HG02884 (cell line): ENCODE data around the gene THEMIS2.
"Not testable (repeated sequence)": the region's sequence is repeated elsewhere in the genome, so short reads cannot be mapped to it uniquely, and the experiment has no call there.

Source experiments
- ATAC-seq: cut with Tn5 transposase; IDR thresholded peaks from one replicate; pipeline ENCODE4 v1.9.1; 2021; ENCODE audit warnings: mild to moderate bottlenecking, moderate library complexity; ENCODE audit not compliant: unreplicated experiment

Gene THEMIS2

DNA sequence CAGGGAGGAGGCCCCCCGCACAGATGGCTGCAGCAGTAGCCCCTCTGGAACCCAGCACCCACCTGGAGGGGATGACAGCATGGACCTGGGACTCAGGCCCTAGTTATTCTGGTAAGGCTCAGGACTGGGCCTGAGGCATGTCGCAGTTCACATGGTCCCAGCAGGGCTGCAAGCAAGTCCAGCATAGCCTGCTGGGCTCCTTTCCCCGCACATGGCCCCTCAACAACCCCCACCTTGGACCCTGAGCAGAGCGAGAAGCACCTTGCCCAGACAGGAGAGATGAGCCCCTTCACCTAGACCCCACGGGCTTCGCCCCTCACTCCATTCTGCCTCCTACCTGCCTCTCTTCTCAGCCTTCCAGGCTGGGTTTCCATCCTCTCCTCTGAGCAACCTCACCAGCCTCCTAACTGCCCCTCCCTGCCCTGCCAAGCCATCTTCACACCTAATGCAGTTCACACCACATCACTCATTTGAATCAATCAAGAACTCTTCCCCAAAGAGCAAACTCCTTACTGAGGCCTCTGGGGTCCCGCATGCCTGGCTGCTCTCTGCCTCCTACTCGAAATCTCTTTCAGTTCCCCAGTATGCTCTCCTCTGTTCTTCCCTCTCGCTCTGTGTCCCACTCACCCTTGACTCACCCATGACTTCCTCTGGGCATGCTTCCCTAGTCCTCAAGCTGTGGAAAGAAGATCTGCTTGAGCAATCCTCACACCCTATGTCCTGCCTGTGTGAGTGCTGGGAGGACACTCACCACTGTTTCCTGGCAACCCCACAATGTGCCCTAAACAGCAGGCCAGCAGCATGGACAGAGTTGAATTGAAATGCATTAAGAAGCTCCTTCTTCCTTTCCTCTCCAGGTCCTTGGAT, 9.4 kb upstream of the THEMIS2 start:
- ATAC-seq = no peak

DNA sequence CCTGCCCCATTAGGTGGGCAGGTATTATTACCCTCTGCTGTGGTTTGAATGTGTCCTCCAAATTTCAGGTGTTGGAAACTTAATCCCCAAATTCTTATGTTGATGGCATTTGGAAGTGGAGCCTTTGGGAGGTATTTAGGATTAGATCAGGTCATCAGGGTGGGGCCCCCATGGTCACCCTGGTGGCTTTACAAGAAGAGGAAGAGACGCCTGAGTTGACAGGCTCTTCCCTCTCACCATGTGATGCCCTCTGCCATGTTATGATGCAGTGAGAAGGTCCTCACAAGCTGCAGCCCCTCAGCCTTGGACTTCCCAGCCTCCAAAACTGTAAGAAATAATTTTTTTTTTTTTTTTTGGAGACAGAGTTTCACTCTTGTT, 8.8 kb upstream of the THEMIS2 start:
- no peak for ATAC-seq

DNA sequence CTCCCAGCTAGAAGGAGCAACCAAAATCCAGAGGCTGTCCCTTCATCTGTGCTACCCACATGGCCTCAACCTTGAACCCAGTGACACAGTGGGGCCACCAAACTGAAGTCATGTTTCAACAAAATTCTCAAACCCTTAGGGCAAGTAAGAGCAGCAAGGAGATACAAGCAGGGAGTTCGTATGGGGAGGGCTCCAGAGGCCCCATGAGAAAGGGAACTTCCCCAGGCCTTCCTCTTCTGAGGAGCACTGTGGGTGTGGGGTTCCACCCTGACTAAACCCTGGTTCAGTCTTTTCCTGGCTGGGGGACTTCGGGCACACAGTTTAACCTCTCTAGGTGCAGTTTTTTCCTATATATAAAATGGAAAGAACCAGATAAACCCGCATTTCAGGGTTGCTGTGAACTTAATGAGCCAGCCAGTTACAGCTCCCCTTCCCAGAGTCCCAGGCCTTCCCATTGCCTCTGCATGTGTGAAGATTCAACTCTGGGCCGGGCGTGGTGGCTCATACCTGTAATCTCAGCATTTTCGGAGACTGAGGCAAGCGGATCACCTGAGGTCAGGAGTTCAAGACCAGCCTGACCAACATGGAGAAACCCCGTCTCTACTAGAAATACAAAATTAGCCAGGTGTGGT, 8.0 kb upstream of the THEMIS2 start:
- ATAC-seq = no peak

DNA sequence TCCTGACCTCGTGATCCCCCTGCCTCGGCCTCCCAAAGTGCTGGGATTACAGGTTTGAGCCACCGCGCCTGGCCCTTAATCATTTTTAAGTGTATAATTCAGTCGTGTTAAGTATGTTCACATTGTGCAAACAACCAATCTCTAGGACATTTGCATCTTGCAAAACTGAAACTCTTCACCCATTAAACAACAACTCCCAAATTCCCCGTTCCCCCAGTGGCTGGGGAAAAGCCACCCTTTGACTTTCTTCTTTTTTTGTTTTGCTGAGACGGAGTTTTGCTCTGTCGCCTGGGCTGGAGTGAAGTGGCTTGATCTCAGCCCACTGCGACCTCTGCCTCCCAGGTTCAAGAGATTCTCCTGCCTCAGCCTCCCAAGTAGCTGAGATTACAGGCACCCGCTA, 6.5 kb upstream of the THEMIS2 start:
- no peak for ATAC-seq

DNA sequence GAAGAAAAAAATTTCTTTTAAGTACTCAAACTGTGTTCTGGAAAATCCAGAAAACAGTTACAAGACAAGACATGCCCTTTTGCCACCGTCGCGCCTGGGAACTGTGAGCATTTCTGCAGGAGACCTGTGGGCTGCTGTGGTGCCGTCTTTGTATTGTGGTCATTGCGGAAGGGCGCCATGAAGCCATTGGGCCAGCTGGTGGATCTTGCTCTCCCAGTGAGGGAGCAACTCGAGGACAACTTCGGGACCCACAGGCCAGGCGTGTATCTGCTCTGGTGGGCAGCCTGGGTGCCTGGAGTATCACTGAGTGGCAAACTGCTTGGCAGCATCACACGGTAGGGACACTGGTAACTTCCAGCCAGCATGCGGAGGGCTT, 3.8 kb upstream of the THEMIS2 start:
- no peak for ATAC-seq

DNA sequence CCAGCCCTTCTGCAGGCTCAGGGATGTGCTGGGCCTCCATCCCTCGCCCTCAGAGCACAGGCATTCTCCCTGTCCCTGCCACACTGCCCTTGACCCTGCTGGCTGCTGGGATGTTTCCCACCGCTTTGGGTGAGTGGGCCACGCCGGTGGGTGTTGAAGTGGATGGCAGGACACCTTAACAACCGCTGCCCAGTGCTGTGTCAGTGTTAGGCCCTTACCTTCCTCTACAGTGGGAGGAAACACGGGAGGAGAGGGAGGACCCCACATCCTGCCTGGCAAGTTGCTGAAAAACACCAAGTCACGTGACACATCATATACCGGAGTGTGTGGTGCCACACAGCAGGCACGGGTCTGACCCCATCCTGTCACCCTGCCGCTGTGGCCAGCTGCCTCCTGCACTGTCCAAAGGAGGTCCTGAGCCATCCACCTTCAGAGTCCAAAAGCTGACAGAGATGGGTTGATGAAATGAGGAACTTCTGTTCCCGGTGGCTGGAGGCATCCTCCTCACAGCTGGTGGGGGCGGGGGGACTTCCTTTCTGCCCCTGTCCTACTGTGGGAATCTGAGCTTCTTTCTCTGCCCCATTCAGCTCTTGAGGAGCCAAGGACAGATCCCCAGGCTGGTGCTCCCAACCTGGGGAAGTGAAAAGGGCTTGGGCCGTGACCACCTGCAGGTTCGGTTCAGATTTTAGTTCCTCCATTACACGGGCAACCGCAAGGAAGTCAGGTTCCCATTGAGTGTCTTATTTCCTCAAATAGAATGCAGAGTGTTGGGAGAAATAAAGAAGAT, 3.2 kb upstream of the THEMIS2 start:
- ATAC-seq = no peak

DNA sequence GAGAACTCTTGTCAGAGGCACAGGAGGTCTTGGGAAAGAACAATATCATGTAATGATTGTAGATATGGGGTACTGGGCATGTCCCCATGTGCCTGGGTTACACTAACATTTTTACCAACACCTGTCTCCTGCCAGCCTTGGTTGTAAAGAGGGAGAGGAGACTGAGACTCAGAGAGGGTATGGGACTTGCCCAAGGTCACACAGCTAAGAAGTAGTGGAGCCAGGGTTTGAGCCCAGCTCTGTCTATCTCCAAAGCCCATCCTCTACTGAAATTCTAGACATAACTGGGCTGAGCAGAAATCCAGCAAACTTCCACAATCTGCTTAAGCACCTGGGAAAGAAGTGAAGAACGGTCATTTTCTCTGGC, 2.6 kb upstream of the THEMIS2 start:
- no peak for ATAC-seq

DNA sequence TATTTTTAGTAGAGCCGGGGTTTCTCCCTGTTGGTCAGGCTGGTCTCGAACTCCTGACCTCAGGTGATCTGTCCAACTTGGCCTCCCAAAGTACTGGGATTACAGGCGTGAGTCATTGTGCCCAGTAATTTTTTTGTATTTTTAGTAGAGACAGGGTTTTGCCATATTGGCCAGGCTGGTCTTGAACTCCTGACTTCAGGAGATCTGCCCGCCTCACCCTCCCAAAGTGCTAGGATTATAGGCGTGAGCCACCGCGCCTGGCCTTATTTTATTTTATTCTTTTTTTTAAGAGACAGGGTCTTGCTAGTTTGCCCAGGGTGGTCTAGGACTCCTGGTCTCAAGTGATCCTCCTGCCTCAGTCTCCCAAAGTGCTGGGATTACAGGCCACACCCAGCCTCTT, 1.3 kb upstream of the THEMIS2 start:
- not testable (repeated sequence) for ATAC-seq

DNA sequence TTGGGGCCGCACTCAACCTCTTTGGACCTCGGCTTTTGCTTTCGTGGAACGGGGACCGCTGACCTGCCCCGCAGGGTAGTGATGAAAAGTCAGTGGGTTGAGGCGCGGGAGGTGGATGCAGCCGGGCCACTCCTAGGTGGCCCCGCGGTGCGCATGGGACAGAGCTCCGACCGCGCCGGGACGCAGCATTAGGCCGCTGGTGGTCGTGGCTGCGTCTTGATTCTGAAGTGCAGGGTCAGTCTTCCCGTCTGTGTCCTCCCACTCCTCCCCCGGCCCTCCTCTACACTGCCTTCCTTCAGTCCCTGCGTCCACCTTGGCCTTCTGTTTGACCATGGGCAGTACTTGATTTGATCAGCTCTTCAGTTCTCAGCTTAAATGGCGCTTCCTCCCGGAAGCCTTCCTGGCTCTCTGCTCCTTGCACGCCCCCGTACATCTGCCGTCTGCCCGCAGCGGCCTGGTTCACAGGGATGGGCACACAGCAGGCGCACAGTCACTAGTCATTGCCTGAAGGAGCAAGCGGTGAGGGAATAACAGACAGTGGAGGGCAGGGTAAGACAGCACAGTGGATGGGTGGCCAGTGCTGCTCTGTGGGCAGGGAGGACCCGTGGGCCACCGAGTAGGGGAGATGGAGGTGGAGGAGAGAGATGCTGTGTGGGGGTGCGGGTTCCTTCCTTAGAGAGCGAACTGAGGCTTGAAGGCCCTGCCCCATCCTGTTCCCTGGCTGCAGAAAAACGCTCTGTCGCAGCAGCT, 633 bp downstream of the THEMIS2 start:
- no peak for ATAC-seq

DNA sequence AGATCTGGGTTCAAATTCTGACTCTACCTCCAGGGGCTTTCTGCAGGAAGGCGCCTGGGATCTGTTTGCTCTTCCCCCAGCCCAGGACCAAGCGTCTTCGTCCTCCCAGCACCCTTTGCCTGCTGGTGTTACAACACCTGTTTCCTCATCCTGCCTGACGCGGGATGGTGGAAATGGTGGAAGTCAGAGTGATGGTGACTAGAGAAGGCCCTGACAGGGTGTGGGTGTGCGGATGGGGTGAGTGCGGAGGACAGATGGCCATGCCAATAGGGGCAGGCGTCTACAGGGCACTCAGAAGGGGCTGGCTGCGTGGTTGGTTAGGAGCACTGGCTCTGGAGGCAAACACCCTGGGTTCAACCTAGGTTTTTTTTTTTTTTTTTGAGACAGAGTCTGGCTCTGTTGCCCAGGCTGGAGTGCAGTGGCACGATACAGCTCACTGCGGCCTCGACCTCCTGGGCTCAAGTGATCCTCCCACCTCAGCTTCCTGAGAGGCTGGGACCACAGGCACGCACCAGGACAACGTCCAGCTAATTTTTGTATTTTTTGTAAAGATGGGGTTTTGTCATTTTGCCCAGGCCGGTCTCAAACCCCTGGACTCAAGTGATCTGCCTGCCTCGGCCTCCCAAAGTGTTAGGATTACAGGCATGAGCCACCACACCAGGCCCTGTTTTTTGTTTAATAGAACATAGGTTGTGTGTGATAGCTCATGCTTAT, 1.5 kb downstream of the THEMIS2 start:
- no peak for ATAC-seq

DNA sequence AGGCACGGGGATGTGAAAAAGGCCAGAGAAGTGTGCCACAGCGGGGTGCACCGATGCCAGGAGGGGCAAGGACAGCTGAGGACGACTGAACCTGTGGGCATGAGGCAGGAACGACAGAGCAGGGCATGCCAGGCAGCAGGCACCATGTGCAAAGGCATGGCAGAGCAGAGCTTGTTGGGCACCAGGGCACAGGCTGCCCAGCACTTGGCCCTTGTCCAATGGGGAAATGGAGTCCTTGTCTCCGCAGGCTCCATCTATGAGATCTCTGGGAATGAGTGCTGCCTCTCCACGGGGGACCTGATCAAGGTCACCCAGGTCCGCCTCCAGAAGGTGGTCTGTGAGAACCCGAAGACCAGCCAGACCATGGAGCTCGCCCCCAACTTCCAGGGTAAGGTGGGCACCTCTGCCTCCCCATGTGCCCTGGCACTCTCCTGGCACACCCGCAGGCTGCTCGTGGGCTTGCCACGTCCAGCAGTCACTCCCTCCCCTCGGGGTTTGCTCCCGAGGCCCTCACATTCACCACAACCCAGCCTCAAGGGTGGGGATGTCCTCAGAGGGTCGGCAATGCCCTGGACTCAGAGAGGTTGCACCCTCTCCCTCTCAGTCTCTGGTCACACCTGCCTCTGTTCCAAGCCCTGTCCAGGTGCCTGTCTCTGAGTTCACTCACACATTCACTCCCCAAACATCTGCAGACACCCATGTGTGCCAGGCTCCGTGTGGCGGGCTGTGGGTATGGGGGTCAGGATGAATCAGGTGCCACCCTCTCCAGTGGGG, 4.2 kb downstream of the THEMIS2 start:
- ATAC-seq = no peak

DNA sequence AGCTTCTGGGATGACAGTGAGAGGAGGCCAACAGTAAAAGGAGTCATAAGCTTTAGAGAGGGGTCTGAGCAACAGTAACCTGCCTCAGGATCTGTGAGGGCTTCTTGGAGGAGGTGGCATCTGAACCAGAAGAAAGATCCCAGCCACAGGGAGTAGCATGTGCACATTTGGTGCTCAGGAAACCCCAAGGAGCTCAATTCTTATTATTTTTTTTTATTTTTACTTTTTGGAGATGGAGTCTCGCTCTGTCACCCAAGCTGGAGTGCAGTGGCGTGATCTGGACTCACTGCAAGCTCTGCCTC, 4.7 kb downstream of the THEMIS2 start:
- no peak for ATAC-seq

DNA sequence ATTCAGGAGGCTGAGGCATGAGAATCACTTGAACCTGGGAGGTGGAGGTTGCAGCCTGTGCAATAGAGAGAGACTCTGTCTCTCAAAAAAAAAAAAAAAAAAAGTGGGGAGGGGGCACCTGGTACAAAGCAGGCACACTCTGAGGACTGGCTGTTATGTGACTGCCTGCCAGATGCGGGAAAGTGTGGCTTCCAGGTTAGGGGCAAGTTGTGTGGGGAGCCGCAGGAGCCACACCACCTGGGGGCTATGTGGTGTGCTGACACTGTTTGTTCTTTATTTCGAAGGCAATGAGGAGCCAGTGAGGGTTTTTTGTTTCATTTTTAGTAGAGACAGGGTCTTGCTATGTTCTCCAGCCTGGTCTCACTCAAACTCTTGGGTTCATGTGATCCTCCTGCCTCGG, 5.7 kb downstream of the THEMIS2 start:
- no peak for ATAC-seq

DNA sequence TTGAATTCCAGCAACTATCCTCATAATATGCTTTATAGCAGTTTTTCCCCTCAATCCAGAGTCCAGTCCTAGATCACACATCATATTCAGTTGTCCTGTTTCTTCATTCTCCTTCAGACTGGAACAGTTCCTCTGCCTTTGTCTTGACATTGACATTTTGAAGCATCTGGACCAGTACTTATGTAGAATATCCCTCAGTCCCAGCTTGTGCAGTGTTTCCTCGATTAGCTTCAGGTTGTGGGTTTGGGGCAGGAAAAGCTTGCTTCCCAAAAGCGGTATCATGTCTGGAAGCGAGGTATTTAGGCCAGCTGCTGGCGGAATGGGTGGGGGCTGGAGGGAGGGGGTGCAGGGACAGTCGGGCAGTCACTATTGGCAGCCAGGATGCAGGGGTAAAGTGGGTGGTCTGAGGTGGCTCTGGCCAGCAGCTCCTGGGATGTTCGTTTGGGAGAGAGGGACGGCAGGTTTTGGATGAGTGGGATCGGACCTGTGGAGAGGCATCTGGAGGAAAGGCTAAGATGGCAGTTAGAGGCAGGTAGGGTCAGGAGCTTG, 6.5 kb downstream of the THEMIS2 start:
- ATAC-seq = no peak

DNA sequence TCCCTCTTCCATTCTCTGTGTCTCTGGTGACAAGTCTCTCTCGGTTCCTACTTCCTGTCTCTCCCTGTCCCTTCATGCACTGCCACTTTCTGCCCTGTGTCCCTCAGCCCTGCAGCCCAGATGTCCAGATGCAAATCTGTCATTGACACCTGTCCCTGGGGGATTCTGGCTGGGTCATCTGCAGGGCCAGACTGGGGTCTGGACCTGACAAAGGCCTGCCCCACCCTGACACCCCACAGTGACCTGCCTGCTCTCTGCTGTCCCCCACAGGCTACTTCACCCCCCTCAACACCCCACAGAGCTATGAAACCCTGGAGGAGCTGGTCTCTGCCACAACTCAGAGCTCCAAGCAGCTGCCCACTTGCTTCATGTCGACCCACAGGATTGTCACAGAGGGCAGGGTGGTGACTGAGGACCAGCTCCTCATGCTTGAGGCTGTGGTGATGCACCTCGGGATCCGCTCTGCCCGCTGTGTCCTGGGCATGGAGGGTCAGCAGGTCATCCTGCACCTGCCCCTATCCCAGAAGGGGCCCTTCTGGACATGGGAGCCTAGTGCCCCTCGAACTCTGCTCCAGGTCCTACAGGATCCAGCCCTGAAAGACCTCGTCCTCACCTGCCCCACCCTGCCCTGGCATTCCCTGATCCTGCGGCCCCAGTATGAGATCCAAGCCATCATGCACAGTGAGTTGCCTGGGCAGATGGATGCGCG, 7.2 kb downstream of the THEMIS2 start:
- ATAC-seq = no peak

DNA sequence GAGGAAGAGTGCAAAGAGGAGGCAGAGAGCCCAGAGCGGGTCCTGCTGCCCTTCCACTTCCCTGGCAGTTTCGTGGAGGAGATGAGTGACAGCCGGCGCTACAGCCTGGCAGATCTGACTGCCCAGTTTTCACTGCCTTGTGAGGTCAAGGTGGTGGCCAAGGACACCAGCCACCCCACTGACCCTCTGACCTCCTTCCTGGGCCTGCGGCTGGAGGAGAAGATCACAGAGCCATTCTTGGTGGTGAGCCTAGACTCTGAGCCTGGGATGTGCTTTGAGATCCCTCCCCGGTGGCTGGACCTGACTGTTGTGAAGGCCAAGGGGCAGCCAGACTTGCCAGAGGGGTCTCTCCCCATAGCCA, 10.2 kb downstream of the THEMIS2 start:
- ATAC-seq = no peak

DNA sequence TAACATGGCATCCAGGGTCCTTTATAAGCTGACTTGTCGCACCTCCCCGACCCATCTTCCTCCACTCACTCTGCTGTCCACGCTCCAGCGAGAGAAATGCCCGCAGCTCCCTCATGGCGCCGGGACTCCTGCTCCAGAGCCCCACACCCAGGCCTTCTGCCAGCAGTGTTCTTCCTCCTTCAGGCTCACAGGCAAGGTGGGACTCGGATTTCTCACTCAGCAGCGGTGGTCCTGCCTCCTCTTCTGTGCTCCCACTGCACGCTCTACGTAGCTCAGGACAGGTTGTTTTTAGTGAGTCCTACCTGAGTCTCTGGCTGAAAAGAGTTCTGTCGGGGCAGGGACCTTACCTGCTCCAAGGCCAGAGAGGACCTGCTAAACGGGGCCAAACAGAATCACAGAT, 11.2 kb downstream of the THEMIS2 start:
- no peak for ATAC-seq

DNA sequence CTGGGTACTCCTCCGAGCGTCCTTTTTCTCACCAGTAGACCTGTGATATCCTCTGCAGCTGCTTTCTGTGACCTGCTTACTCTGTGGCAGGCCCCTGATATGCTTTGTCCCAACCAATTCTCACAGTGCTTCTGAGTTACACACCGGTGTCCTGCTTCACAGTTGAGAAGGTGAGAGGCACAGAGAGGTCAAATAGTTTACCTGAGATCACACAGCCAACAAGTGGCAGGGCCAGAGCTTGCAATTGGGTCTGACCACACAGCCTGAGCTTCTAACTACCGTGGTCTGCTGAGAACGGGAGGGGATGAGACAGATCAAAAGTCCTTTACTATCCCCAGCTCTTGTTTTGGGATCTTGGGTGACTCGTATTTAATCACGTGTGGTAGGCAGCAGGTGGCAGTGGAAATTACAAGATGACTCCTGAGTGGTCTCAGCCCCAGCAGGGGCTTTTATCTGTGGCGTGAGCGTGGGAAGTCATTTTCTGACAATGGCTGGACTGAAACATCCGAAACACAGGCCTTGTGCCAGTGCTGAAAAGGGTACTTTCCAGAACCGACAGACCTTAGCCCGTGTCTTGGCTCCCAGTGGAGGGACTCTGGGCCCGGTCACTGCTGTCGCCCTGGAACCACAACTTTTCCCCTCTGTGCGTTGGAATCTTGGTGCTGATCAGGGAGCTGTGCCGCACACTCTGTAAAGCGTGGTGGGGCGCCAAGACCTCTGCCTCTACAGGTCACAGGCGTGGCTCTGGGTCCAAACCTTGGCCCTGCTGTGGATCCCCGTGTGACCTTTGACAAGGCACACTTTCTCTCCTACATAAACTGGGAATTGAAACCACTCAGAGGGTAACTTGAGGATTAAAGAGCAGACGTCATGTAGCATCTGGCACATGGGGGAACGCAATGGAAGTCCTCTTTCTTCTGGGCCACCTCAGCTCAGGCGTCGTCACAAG, 11.9 kb downstream of the THEMIS2 start:
- no peak for ATAC-seq
